HUES6 (cell line): Measurements from ENCODE around the gene PARD3.

Experiments used
- H3K27ac ChIP-seq: 2 replicates; pipeline ENCODE4 v1.7.0; 2013; ENCODE audit warnings: low read depth, mild to moderate bottlenecking, low read length, inconsistent platforms
- H3K27me3 ChIP-seq: 2 replicates; pipeline ENCODE4 v1.6.1; 2013; ENCODE audit warnings: low read length; ENCODE audit not compliant: control insufficient read depth, insufficient read depth
- H3K36me3 ChIP-seq: 2 replicates; pipeline ENCODE4 v1.6.1; 2013; ENCODE audit warnings: low read length; ENCODE audit not compliant: control insufficient read depth, insufficient read depth
- H3K4me1 ChIP-seq: 2 replicates; pipeline ENCODE4 v1.6.1; 2013; ENCODE audit warnings: low read length; ENCODE audit not compliant: control insufficient read depth, insufficient read depth
- H3K4me3 ChIP-seq: 2 replicates; pipeline ENCODE4 v1.5.1; 2013; ENCODE audit warnings: low read depth, low read length
- H3K9ac ChIP-seq: one replicate; pipeline ENCODE4 v1.6.1; 2013; ENCODE audit warnings: mild to moderate bottlenecking, low read length
- H3K9me3 ChIP-seq: 2 replicates; pipeline ENCODE4 v1.6.1; 2013; ENCODE audit warnings: low read depth, low read length; ENCODE audit not compliant: control insufficient read depth, insufficient read depth

PARD3 gene

GRCh38 chr10:34491678-34492077, 323.4 kb downstream of the PARD3 start:
- Histone ChIP-seq H3K4me3 (no peak overlapping the region), H3K27me3 (no peaks in the 10 kb centered on the region), H3K27ac (no peak overlapping the region)

GRCh38 chr10:34489973-34490745, 324.9 kb downstream of the PARD3 start:
- H3K9ac ChIP-seq = no peak overlapping the region
- H3K27ac ChIP-seq = no peak overlapping the region
- H3K36me3 ChIP-seq = no peaks in the 10 kb centered on the region
- no peaks in the 10 kb centered on the region for H3K27me3 ChIP-seq
- H3K4me3 ChIP-seq = no peak overlapping the region
- H3K4me1 ChIP-seq = peaks cover 13% of the 10 kb centered on the region
- no peaks in the 10 kb centered on the region for H3K9me3 ChIP-seq

More at GRCh38 chr10:34491678-34492077, 323.4 kb downstream of the PARD3 start:
- Histone ChIP-seq H3K9me3 (no peaks in the 10 kb centered on the region), H3K4me1 (no peaks in the 10 kb centered on the region), H3K9ac (no peak overlapping the region), H3K36me3 (no peaks in the 10 kb centered on the region)

DNA sequence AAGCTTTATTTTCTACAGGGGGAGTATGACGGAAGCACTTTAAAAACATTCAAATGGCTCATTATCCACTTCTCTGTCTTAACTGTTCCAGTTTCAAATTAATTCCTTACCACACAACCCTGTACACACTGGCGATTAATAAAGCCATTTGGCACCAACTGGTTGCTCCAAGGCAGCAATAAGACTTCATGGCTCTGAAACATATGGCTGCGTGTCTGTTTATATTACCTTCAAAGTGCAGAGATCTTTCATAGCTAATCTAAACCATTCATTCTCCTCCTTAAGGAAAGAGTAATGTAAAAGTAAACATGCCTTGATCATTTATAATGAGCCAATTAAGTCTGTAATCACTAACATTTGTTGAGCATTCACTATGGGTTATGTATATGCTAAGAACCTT, 325.7 kb downstream of the PARD3 start:
- H3K36me3 ChIP-seq = no peaks in the 10 kb centered on the region

GRCh38 chr10:34488476-34489130, 326.5 kb downstream of the PARD3 start:
- Histone ChIP-seq H3K27ac (no peak overlapping the region), H3K9me3 (no peaks in the 10 kb centered on the region), H3K4me3 (no peak overlapping the region), H3K36me3 (no peaks in the 10 kb centered on the region), H3K9ac (no peak overlapping the region), H3K27me3 (no peaks in the 10 kb centered on the region), H3K4me1 (peaks cover 13% of the 10 kb centered on the region)

More for the DNA sequence above, 325.7 kb downstream of the PARD3 start:
- H3K27ac ChIP-seq = no peak overlapping the region
- no peak overlapping the region for H3K4me3 ChIP-seq
- peaks cover 13% of the 10 kb centered on the region for H3K4me1 ChIP-seq
- H3K9ac ChIP-seq = no peak overlapping the region
- H3K27me3 ChIP-seq = no peaks in the 10 kb centered on the region
- no peaks in the 10 kb centered on the region for H3K9me3 ChIP-seq

GRCh38 chr10:34486008-34486407, 329.1 kb downstream of the PARD3 start:
- Histone ChIP-seq H3K4me1 (peaks cover 16% of the 10 kb centered on the region), H3K36me3 (no peaks in the 10 kb centered on the region), H3K27ac (no peak overlapping the region), H3K9ac (no peak overlapping the region), H3K4me3 (no peak overlapping the region), H3K27me3 (no peaks in the 10 kb centered on the region), H3K9me3 (no peaks in the 10 kb centered on the region)

- Histone ChIP-seq H3K4me3 (no peak overlapping the region), H3K4me1 (peaks cover 21% of the 10 kb centered on the region), H3K27ac (no peak overlapping the region), H3K9me3 (no peaks in the 10 kb centered on the region), H3K27me3 (no peaks in the 10 kb centered on the region), H3K9ac (no peak overlapping the region), H3K36me3 (no peaks in the 10 kb centered on the region)
Observed at GRCh38 chr10:34484164-34484563, 330.9 kb downstream of the PARD3 start.

DNA sequence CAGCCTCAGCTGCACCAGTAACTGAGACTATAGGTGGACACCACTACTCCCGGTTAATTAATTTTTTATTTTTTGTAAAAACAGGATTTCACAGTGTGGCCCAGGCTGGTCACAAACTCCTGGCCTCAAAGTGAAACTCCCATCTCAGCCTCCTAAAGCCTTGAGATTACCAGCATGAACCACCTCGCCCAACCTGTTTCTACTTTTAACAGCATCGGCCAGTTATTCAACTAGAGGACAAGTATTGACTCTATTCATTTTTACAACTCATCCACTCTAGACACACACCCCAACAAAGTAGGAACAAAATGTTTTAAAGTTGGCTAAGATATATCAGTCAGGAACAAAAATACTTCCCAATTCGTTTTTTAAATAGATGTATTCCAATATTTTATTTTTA, 334.8 kb downstream of the PARD3 start:
- Histone ChIP-seq H3K9ac (no peak overlapping the region), H3K36me3 (no peaks in the 10 kb centered on the region), H3K27me3 (no peaks in the 10 kb centered on the region), H3K4me1 (peaks cover 9% of the 10 kb centered on the region), H3K27ac (no peak overlapping the region), H3K9me3 (no peaks in the 10 kb centered on the region), H3K4me3 (no peak overlapping the region)

GRCh38 chr10:34479520-34480179, 335.4 kb downstream of the PARD3 start:
- H3K4me1 ChIP-seq = peaks cover 8% of the 10 kb centered on the region; the same call in 1 of the 2 replicates
- H3K9me3 ChIP-seq = no peaks in the 10 kb centered on the region
- H3K36me3 ChIP-seq = no peaks in the 10 kb centered on the region
- no peak overlapping the region for H3K9ac ChIP-seq
- H3K4me3 ChIP-seq = no peak overlapping the region
- H3K27ac ChIP-seq = no peak overlapping the region
- H3K27me3 ChIP-seq = no peaks in the 10 kb centered on the region

DNA sequence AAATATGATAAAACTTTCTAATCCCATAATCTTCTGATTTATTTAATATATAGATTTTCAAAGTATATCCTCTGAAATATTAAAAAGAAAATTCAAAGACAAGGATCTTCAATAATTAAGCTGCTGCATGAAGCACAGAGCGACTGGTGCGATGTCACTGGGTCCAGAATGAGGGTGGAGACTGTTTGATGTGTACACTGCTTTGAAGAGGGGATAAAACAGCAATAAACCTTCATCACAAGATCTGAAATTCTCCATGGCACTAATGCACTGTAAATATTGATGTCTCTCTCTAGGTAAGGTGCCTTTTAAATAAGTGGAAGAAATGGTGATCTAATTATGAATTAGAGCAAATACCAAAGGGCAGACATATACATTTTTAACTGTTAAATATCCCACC, 337.8 kb downstream of the PARD3 start:
- Histone ChIP-seq H3K4me1 (peaks cover 8% of the 10 kb centered on the region; the same call in 1 of the 2 replicates), H3K27ac (no peak overlapping the region), H3K27me3 (no peaks in the 10 kb centered on the region), H3K36me3 (no peaks in the 10 kb centered on the region), H3K9ac (no peak overlapping the region), H3K4me3 (no peak overlapping the region), H3K9me3 (no peaks in the 10 kb centered on the region)

DNA sequence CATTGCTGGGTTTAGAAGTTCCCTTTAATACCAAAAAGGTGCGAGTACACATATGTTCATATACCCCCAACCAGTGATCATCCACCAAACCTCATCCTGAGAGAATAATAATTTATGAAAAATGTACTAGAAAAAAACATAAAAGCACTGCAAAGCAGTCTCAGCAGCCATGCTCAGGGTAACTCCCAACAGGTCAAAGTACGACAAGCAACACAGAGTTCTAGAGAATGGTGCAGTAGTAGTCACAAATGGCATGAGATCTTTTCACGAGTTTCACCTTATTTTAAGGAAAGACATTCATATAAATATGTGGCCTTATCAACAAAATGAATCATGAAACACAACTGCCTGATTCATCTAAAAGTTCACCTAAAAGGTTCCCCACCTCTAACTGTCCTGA, 338.5 kb downstream of the PARD3 start:
- Histone ChIP-seq H3K9ac (no peak overlapping the region), H3K27me3 (no peaks in the 10 kb centered on the region), H3K4me3 (no peak overlapping the region), H3K27ac (no peak overlapping the region), H3K4me1 (peaks cover 8% of the 10 kb centered on the region; the same call in 1 of the 2 replicates), H3K36me3 (no peaks in the 10 kb centered on the region), H3K9me3 (no peaks in the 10 kb centered on the region)

- H3K4me3 ChIP-seq = no peak overlapping the region
- no peak overlapping the region for H3K27ac ChIP-seq
Observed at GRCh38 chr10:34475786-34476185, 339.3 kb downstream of the PARD3 start.

More at GRCh38 chr10:34475786-34476185, 339.3 kb downstream of the PARD3 start:
- Histone ChIP-seq H3K36me3 (no peaks in the 10 kb centered on the region), H3K9me3 (no peaks in the 10 kb centered on the region), H3K4me1 (peaks cover 5% of the 10 kb centered on the region; the same call in 1 of the 2 replicates), H3K27me3 (no peaks in the 10 kb centered on the region), H3K9ac (no peak overlapping the region)
